HG02642 (cell line): ENCODE measurements around the gene ZMYND12.

Source experiments
- ATAC-seq: cut with Tn5 transposase; IDR thresholded peaks from one replicate; pipeline ENCODE4 v1.9.1; 2021; ENCODE audit warnings: mild to moderate bottlenecking; ENCODE audit not compliant: unreplicated experiment, poor library complexity

The ZMYND12 gene

DNA sequence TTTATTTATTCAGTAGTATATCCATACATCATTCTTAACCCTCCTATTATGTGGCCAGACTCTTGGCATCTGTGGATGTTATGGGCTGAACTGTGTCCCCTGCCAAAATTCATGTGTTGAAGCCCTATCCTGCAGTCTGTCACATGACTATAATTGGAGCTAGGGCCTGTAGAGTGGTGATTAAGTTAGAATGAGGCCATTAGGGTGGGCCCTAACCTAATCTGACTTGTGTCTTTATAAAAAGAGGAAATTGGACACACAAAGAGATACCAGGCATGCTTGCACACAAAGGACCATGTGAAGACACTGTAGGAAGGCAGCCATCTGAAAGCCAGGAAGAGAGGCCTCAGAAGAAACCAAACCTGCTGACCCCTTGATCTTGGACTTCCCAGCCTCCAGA, 6.6 kb downstream of the ZMYND12 start:
- no peak for ATAC-seq

DNA sequence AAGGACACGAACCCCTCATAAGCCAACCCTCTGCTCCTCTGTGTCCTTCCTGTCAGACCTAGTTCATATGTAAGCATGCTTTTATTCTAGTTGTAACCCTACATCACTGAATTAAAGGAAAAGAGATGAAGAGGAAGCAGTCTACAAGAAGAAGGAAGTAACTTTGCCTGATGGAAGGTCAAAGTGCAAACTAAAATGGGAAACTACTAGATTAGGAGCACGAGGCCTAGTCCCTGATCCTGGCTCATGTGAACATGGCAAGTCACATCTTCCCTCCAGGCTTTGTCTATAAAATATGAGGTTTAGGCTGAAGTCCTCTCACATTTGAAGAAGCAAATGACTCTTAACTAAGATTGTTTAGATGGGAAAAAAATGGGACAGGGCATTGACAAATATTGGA, 13.2 kb downstream of the ZMYND12 start:
- ATAC-seq = no peak

DNA sequence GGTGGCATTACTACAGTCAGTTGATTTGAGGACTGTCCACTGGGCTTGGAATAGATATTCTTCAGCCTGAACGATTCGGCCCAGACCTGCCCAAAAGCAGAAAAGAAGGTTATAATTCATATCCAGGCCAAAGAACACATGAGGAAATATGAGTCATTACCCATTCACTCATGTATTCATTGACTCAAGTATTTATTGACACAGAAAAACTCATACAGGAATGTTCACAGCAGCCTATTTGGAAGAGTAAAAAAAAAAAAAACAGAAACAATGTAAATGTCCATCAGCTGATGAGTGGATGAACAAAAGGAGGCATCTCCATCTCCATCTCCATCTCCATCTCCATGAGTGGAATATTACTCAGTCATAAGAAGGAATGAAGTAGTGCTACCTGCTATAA, 15.9 kb downstream of the ZMYND12 start:
- ATAC-seq = no peak

DNA sequence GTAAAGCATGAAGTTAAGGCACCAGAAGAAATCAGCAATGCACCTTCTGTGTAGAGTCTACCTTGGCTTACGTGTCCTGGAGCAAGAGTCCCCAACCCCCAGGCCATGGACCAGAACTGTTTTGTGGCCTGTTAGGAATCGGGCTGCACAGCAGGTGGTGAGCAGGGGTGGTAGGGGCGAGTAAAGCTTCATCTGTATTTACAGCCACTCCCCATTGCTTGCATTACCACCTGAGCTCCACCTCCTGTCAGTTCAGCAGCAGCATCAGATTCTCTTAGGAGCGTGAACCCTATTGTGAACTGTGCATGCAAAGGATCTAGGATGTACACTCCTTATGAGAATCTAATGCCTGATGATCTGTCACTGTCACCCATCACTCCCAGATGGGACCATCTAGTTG, 21.5 kb downstream of the ZMYND12 start:
- no peak for ATAC-seq

DNA sequence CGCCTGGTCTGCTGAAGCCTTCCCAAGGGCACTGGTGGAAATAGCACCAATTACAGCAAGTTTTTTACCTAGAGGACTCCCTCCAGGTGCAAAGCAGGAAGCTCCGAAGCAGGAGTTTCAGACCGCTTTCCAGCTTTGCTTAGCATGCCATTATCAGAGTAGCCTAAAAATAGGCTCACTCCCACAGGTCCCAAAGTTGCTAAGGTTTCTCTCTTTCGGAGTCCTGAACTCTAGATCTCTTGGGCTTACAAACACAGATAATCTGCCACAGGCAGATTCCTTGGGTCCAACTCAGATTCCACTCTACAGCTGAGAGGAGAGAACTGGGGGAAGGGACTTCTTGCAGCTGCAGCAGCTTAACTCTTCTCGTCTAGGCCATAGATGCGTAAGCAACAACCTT, 22.5 kb downstream of the ZMYND12 start:
- ATAC-seq = no peak

DNA sequence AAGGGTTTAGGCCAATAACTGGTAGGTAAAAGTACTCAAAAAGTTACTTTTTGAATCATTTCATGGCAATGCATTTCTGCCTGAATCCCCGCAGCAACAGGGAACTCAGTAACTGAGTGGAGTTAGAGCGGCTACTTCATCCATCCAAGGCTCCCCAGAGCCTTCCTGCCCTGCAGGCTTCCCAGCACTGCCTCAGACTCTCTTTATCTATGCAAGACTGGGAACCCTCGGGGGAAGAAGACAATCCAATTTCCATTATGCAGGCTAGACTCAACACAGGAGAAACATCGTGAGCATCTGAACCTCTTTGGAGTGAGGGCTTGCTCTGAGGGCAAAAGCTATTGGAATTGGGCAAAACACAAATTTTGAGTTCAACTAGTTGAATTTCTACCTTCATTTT, 23.1 kb downstream of the ZMYND12 start:
- no peak for ATAC-seq

DNA sequence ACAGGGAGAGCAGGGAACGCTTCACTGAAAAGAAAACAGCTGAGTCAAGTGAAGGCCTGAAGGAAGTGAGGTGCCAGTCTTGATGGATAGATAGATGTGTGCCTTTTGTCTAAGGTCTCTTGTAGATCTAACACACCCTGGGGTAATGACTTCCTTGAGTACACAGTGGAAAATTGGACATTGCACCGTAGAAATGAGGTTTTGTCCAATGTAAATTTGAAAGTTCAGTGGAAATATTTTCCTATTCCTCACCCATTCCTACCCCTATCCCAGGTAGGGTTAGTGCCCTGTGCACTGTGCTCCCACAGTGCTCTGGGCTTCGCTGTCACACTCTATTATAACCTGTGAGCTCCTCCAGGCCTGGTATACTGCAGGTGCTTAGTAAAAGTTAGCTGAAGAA, 24.3 kb downstream of the ZMYND12 start:
- no peak for ATAC-seq

DNA sequence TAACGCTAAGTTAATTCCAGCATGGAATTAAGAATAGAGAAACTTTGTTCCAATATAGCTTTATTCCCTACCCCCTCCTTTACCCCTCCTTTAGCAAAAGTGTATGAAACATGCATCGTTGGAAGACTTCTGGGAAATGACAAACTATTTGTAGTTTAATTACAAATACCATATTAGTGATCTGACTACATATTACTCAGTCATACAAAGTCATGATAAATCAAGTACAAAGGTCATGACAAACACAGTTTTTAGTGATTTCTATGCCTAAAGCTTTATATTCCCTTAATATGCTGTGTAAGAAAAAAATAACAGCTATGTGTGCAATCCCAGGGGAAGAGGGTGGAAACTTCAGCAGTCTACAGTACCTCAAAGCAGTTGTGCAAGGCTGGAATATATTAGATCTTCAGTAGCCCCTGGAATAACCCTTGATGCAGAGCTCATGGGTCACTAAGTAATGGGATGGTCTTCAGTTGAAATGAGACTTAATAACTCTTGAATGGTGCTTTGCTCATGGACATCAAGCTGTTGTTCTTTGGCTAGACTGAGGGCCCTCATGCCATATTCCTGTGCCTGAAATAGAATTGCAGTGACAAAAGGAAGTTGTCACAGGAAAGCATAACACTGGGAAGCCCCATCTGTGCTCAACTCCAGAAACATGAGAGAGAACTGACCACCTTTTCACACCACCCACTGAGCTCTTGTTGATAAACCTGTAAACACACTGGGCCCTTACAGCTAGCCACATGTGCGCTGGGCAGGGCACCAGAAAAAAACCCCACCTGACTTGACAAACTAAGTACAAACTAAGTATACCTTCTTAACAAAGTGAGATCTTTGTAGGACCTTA, 25.3 kb downstream of the ZMYND12 start:
- ATAC-seq = no peak

DNA sequence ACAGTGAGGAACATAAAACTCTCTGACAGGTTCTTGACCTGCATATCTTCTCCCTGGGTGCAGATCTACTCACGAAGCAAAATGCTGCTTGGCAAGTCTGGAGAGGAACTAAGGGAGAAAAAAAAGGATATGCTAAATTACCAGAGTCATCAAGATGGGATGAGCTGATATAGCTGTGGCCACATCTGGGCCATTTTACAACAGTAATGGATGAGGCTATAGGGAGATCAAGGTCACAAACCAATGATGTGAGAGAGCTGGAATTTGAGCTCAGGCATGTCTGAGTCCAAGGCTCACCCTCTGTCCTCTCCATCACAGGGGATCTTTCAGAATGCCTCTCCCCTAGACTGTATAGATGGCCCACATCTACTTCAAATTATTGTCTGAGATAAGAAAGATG, 26.2 kb downstream of the ZMYND12 start:
- no peak for ATAC-seq

DNA sequence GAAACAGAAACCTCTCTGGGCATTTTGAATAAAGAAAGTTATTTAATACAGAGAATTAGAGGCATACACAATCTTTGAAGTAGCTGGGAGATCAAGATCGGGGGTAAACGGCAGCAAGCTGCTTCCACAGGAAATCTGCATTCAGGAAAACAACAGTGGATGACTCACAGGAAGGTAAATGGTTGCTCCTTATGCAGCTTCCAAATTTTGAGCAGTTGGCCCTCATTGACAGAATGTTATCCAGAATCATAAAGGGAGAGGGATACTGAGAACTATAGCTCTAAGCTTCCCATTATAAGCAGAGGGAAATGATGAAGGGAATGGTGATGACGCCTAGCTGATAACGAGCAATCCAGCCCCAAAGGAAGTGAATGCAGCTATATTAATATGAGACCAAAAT, 28.6 kb downstream of the ZMYND12 start:
- no peak for ATAC-seq

DNA sequence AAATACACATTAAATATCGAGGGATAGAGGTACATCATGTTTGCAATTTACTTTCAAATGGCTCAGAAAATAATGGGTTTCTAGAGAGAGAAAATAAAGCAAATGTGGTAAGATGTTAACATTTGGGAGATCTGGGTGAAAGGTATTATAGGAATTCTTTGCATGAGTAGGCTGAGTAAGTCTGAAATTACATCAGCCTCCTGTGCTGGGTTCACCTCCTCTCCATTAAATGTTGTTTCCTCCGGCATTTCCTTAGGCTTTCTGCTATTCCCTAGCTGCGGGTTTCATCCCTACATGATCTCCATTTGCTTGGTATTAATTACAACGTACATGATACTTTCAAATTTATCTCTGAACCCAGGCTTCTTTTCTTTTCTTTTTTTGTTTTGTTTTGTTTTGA, 31.6 kb downstream of the ZMYND12 start:
- ATAC-seq = no peak

DNA sequence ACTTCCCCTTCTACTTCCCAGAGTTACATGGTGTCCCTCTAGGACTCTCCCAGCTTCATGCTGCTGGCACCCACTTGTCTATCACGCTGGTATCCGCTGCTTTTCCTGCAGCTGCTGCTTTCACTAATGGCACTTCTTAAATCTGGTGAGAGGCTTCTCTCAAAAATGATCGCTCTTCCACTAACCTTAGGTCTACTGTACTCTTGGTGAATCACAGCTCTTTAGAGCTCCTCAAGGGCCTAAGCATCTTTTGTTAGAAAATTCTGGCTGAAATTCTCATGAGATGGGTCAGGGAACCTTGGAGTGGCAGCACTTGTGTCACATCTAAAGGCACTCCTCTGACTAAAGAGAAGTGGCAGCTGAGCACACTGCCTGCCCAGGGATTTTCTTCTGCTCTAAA, 32.1 kb downstream of the ZMYND12 start:
- ATAC-seq = no peak

DNA sequence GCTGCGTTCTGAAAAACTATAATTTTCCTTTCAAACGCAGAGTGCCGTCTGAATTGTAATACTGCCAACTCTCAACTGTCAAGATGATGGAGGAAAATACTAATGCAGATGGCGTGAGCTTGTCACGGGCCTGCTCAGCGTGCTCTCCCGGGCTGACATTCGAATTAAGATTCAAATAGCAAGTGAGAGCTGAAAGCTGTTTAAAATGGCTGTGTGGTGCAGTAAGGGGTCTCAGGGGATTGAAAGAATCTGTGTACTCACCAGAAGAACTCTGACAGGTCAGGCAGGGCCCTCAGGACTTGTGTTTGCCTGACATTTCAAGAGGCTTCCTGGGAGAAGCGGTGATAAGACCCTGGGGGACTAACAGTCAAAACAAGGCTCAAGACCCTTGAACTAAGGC, 33.1 kb downstream of the ZMYND12 start:
- no peak for ATAC-seq

DNA sequence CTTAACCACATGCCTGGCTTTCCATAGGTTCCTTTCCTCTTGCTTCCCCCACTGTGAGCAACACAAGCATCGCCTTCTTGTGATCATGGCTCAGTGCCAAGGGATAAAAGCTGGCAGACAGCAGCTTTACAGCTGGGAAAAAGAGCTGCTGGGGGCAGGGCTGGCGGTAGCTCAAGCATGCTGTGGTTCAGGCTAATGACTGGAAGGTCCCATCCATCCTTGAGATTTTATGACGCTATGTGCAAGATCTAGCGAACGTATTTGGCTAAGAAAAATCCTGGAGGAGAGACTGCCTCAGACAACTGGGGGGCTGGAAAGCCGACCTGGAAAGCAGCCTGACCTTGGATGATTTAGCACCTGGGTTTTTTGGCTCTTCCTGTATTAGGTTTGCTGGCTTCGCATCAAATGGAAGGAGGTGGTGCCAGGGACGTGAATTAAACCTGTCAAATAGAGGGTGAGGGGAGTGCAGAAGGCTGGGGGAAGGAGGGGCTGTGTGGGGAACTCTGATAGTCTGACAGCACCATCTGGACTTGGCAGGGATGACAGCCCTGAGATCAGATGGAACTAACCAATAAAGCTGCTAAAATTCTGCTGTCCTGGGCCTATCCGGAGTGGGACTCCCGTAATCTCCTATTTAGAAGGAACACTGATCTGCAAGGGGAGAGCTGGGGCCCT, 34.8 kb downstream of the ZMYND12 start:
- no peak for ATAC-seq

DNA sequence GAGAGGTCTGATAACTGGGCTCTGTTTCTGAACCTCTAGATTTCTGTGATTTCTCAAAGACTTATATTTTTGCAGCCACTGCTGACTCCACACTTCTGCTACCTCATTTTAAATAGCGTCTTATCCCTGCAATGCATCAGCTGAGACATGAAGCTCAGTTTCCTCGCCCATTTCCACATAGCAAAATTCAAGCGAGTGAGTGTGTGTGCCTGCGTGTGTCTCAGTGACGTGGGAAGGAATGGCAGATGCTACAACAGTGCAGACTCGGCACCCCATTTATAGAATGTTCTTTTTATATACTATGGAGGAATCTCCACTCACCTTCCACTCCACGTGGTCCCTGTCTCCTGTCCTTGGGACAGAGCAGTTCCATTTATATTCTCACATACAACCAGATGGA, 35.7 kb downstream of the ZMYND12 start:
- ATAC-seq = no peak

DNA sequence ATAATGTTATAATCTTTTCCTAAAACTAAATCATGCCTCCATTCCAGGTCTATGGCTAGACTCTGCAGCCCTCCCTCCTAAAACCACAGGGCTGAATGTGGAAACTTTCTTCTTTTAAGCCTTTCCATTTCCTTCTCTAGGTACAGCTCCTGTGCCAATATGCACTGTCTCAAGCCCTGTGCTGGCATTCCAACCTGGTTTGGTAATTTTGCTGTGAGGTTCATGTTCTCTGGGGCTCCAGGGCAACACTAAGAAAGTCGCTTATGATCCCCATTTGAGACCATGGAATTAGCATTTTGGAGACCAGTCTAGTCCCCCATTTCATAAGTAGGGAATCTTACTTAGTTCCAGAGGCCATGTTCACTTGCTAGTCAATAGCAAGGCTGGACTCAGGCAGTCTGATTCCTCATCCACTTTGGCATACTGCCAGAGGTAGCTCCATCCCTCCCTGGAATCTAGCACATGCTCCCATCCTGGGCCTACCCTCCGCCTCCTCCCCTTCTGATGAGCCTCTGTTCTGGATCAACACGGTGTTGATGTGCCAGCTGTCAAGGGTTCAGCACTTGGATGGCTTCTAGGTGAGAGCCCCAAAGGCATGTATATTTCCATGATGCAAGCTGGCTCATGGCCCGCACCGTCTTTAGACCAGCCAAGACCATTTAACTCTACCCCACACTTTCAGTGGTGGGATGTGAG, 36.5 kb downstream of the ZMYND12 start:
- no peak for ATAC-seq

DNA sequence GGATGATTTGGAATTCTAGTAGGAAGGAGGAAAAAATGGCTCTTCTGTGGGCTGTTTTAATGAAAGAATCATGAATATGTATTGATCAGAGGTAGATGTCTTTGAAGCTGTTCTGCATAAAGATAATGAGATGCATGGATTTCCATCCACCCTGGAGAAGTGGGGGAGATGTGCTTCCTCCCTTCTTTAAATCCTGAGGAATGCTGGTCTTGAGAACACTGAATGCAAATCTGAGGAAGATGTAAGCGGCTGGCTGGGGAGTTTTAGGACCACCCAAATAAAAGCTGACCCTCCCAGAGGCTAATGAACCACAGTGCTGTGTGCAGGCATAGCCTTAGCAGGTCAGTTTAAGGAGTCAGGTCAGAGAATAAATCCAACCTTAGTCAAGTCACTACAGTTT, 37.3 kb downstream of the ZMYND12 start:
- ATAC-seq = no peak

DNA sequence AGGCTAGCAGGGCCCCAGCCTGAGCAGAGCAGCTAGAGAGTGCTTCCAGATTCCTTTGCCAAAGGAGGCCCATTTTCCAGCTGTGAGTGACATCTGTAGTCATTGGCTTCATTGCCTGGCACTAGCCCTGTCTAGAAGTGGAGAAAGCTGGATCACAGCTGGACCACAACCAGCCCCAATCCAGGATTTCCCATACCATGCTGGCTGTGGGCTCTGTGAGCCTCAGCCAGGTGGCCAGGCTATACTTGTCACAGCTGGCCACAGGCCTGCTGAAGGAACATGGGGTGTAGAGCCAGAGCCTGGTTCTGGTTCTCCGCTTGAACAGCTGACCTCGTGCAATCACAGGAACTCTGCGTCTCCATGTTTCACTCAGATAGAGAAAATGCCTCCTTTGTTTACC, 38.7 kb downstream of the ZMYND12 start:
- no peak for ATAC-seq

DNA sequence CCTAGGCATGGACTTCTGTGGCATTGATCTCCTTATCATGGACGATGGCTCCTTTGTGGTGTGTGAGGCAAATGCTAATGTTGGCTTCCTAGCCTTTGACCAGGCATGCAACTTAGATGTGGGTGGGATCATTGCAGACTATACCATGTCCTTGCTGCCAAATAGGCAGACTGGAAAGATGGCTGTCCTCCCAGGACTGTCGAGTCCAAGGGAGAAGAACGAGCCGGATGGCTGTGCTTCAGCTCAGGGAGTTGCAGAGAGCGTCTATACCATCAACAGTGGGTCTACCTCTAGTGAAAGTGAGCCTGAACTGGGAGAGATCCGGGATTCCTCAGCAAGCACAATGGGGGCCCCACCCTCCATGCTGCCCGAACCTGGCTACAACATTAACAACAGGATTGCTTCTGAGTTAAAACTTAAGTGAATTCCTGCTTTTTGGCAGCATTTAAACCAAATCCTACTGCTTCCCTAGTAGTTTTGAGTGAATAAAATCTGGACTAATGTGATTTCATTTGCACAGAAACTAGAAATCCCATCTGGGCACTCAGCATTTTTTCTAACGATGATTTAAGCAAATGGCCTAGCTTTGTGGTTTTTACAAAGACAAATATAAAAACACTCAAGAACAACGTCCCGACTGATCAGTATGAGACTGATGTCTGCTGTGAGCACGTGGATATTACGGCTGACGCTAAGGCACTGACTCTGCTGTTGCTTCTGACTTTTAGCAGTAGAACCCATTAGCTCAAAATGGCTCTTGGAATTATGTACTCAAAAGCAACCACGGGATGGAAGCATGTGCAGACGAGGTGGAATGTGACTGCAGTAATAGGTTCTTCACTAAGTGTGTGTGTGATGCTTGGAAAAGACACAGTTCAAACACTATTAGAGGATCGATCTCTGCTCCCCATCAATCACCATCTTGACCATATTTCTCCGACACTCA, 41.0 kb downstream of the ZMYND12 start:
- no peak for ATAC-seq

DNA sequence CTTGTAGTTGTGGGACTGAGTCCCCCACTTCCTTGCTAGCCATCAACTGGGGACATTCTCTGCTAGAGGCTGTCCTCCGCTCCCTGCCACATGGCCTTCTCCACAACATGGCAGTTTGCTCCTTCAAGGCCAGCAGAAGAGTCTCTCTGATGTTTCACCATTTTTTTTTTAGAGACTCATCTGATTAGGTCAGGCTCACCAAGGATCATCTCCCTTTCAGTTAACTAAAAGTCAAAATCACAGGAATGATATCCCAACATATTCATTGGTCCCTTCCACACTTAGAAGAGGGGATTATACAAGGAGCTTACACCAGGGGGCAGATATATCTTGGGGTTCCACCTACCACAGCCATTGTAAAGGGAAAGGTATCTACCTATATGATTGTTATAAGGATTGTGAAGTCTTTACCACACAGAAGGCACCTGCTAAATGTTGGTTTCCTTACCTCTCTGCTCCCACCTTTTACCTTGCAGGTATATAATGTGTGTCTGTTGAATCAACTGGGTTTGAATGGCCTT, 51.9 kb downstream of the ZMYND12 start:
- no peak for ATAC-seq
